ENCODE results near the gene PGLYRP4. TPM values are rescaled to one million over a fixed set of nuclear protein-coding genes. Genes with fewer than 3 reads are reported as not detected.

The PGLYRP4 gene
- total RNA-seq, 4 donors from 2014 or later: not detected

DNA sequence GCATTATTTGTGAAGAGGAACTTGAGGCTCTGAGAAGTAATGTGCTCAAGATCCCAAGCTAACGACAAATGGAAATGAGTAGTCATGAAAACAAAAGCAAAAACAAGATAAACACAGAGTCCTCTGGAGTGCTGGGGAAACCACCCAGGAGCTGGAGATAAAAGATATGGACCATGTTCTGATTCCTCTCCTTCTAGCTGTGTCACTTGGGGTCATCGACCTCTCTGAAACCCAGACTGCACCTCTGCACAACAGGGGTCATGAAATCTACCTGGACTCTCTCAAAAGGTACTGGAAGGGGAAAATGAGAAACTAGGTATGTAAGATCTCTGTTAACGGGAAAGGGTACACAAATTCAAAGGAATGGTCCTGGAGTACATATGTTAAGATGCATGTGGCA is 6.5 kb downstream of the PGLYRP4 start:
- TF ChIP-seq POLR2A (IDR thresholded peaks at IDR 0.05): no peak
- TF ChIP-seq, protein P1, sequence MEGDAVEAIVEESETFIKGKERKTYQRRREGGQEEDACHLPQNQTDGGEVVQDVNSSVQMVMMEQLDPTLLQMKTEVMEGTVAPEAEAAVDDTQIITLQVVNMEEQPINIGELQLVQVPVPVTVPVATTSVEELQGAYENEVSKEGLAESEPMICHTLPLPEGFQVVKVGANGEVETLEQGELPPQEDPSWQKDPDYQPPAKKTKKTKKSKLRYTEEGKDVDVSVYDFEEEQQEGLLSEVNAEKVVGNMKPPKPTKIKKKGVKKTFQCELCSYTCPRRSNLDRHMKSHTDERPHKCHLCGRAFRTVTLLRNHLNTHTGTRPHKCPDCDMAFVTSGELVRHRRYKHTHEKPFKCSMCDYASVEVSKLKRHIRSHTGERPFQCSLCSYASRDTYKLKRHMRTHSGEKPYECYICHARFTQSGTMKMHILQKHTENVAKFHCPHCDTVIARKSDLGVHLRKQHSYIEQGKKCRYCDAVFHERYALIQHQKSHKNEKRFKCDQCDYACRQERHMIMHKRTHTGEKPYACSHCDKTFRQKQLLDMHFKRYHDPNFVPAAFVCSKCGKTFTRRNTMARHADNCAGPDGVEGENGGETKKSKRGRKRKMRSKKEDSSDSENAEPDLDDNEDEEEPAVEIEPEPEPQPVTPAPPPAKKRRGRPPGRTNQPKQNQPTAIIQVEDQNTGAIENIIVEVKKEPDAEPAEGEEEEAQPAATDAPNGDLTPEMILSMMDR (IDR thresholded peaks at IDR 0.05): no peak
- no peak for DNase-seq
- no peaks in the 10 kb centered on the region for H3K36me3 ChIP-seq
- H3K4me3 ChIP-seq (replicated peaks in 1 of 3): no peak overlapping the region
- H3K9me3 ChIP-seq: no peaks in the 10 kb centered on the region
- no peaks in the 10 kb centered on the region for H3K4me1 ChIP-seq
- H3K27ac ChIP-seq: no peak overlapping the region
- 73 to 76% methylated on average over 3 of the region's 3 CpGs for WGBS, 2 donors
- no peaks in the 10 kb centered on the region for H3K27me3 ChIP-seq
- intact Hi-C loops (cut with DNase I): no loop called here

DNA sequence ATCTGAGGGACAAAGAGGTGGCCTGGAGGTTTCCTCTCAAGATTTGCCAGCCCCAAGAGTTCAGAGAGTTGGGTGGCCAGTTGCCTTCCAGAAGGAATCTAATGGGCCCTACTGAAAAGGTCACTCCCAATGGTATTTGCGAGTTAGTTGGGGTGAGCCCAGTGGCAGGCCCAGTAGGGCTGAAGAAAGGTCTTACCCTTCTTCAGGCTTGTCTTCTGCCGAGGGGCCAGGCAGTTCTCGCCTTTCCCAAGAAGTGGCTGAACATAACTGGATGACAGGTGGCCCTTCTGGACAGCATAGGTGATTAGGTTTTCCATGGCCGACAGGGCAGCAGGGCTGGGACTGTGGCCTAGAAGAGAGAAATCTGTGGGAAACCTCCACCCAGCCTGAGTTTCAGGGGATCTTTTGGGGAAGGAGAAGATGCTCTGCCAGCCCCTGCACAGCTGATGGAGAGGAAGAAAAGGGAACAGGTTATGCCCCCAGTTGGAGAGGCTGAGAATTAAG is 7.2 kb downstream of the PGLYRP4 start:
- no peaks in the 10 kb centered on the region for H3K27me3 ChIP-seq
- intact Hi-C loops (cut with DNase I): no loop called here
- H3K4me1 ChIP-seq: no peaks in the 10 kb centered on the region
- TF ChIP-seq, protein P1 (IDR thresholded peaks at IDR 0.05): no peak
- no peak for TF ChIP-seq POLR2A (IDR thresholded peaks at IDR 0.05)
- no peaks in the 10 kb centered on the region for H3K9me3 ChIP-seq
- WGBS, 2 donors: 95 to 98% methylated on average over 3 to 4 of the region's 4 CpGs
- no peak overlapping the region for H3K27ac ChIP-seq
- no peak overlapping the region for H3K4me3 ChIP-seq (replicated peaks in 1 of 3)
- H3K36me3 ChIP-seq: no peaks in the 10 kb centered on the region
- no peak for DNase-seq

DNA sequence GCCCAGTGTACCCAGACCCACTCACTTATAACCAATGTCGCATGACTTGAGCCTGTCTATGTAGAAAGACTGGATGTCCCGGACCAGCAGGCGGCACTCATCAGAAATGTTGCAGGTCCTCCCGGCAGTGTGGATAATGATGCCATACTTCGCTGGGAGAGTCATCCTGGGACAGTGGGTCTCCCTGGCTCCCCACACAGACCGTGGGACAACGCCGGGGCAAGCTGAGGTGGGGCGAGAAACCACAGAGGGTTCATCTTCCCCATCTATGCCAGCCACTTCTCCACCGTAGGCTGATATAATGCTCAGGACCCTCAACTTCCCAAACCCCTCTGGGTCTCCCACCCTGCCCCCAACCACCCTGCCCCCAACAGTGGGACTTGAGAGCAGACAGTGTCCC is 8.3 kb downstream of the PGLYRP4 start:
- no peaks in the 10 kb centered on the region for H3K4me1 ChIP-seq
- no peaks in the 10 kb centered on the region for H3K36me3 ChIP-seq
- no peak overlapping the region for H3K27ac ChIP-seq
- DNase-seq: no peak
- intact Hi-C loops (cut with DNase I): no loop called here
- no peaks in the 10 kb centered on the region for H3K27me3 ChIP-seq
- H3K4me3 ChIP-seq (replicated peaks in 1 of 3): no peak overlapping the region
- no peaks in the 10 kb centered on the region for H3K9me3 ChIP-seq
- WGBS, 2 donors: 89 to 95% methylated on average over 7 to 10 of the region's 10 CpGs
- TF ChIP-seq, protein P1 (IDR thresholded peaks at IDR 0.05): no peak
- TF ChIP-seq POLR2A (IDR thresholded peaks at IDR 0.05): no peak

DNA sequence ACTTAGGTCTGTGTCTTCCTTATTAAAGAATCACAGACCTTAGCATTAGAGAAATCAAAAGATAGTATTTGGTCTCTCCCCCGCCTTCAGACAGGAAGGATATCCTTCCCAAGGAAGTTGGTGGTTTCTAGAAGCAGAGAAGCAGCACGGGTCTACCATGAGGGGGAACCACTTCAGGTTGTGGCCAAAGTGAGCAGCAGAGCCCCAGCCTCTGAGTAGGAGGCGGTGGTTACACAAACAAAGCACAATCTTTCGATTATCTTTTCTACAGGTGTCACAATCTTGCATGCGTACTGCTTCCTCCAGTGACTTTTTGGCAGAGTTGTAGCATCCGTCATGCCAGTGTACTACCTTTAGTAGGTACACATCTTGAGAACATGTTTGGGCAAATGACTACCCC is 8.8 kb downstream of the PGLYRP4 start:
- TF ChIP-seq, protein P1 (IDR thresholded peaks at IDR 0.05): no peak
- TF ChIP-seq POLR2A (IDR thresholded peaks at IDR 0.05): no peak

DNA sequence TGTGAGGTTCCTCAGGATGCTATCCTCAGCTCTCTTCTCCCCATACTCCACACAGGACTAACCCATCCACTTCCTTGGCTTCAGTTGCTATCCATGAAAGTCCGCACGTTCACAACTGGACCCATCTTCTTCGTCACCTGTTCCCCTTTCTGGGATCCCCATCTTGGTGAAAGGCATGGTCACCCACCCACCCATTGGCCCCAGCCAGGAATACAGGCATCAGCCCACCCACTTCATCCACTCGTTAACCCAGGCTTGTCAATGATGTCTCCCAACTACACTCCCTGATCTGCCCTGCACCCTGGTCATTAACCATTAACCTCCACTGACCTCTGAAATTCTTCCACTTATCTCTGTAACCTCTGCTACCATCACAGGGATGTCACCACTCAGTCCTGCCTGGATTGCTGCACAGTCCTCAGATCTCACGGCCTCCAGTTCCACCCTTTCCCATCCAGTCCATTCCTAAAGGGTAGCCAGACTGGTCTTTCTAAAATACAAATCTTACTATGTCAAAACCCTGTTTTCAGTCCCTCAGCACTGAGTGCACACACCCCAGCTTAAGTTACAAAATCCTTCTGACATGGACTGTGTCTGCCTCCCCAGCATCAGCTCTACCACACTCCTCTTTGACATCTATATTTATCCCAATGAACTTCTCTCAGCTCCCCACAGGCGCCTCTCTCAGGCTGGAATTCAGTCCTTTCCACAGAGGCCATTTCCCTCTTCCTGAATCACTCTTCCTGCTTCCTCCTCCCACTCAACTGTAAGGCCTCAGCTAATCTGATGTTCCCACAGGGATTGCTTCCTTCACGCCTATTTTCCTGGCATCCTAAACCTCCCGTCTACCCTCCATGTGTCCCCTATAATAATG is 10.4 kb downstream of the PGLYRP4 start:
- Histone ChIP-seq H3K36me3 (no peaks in the 10 kb centered on the region), H3K9me3 (no peaks in the 10 kb centered on the region), H3K4me3 (replicated peaks in 1 of 3) (no peak overlapping the region), H3K27ac (no peak overlapping the region), H3K27me3 (no peaks in the 10 kb centered on the region), H3K4me1 (no peaks in the 10 kb centered on the region)
- no peak for DNase-seq
- TF ChIP-seq, protein P1 (IDR thresholded peaks at IDR 0.05): no peak
- TF ChIP-seq POLR2A (IDR thresholded peaks at IDR 0.05): no peak
- 68 to 77% methylated on average over 8 of the region's 8 CpGs for WGBS, 2 donors
- intact Hi-C loops (cut with DNase I): no loop called here

More for the DNA sequence above, 8.8 kb downstream of the PGLYRP4 start:
- intact Hi-C loops (cut with DNase I): no loop called here
- Histone ChIP-seq H3K27ac (no peak overlapping the region), H3K36me3 (no peaks in the 10 kb centered on the region), H3K4me1 (no peaks in the 10 kb centered on the region), H3K4me3 (replicated peaks in 1 of 3) (no peak overlapping the region), H3K9me3 (no peaks in the 10 kb centered on the region), H3K27me3 (no peaks in the 10 kb centered on the region)
- no peak for DNase-seq
- 65 to 74% methylated on average over 6 of the region's 6 CpGs for WGBS, 2 donors

Data from thyroid gland (tissue), 4 donors.